Activated T-cell treated with anti-CD3 and anti-CD28 coated beads, Interleukin-2, amount 50 U/mL, for 48 hours (primary cell): Measurements from ENCODE around the gene KIF3A.

ENCODE experiments used
- DNase-seq, 2 experiments: peaks; one replicate each; pipeline ENCODE4 v3.0.0-alpha.2; 2020

Gene KIF3A

DNA sequence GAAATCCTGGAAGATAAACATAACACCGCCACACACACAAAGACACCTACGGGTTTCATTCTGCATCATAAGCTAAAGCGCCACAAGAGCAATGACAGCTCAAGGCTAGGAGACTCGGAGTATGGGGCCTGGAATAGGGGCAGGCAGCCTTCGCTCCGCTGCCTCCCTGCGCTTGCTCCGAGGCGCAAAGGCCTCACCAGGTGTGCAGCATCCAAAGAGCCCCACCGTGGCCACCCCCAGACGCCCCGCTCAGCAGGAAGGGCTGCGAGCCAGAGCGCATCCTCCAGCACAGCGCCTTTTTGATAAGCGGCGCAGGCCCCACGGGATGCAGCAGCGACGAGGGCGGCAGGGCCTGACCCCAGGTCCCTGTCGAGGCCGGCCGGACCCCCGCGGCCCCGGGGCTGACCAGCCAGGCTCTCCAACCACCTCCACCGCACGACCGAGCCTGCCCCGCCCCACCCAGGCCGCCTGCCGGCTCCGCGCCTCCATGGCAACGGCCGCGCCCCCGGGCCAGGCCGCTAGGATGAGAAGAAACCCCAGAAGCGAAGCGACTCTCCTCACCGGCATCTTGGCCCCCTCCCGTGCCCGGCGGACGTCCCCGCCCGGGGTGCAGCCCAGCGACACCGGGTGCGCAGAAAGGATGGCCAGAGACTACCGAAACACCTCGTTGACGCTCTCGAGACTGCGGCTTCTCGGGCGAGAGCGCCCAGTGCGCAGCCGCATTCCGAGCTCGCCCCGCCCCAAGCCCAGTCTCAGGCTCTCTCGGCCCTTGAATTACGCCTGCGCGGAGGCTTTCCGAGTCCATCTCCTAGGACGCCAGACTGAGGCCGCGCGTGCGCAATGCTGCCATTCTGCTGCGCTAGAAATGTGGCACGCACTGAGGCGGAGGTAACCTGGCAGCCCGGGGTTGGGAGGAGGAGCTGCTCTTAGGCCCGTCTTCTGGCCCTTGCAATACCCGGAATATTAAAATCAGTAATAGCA is at the start of gene KIF3A:
KIF3A (minus strand) TSS at position 694 of the 981 bp plus-strand sequence; CDS start at position 567, 127 bp downstream.
- peak; percentile 99 for DNase-seq

DNA sequence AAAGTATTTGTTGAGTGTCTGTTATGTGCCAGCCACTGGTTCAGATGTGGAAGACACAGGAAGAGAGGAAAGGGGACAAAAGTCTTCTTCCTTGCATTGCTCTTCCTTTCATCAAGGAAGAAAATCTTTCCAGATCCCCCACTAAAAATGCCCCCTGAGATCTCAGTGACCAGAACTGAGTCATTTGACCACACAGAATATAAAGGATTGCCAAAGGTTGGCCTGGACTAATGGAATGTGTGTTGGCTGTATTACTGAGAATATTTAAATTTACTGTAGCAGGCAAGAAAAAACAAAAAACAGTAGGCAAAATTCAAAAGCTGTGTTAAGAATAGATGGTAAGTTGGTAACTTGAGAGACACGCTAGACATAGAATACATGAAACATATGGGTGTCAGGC is 49.7 kb upstream of the KIF3A start:
- no peak for DNase-seq

DNA sequence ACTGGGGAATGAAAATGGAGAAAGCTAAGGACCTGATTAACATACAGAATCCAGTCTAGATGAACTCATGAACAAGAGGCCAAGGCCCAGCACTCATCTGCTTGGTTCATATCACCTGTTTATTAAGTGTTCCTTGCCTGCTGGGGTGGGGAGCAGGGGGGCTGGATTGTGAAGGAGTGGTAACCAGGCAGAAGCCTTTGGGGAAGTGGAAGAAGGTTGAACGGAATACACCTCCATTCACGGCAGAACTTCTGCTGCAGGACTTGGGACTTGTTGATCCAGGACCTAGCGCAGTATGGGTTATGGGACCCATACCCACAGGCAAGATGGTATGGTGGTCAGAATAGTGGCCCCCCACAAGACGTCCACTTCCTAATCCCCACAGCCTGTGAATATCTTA is 48.5 kb upstream of the KIF3A start:
- DNase-seq: no peak

DNA sequence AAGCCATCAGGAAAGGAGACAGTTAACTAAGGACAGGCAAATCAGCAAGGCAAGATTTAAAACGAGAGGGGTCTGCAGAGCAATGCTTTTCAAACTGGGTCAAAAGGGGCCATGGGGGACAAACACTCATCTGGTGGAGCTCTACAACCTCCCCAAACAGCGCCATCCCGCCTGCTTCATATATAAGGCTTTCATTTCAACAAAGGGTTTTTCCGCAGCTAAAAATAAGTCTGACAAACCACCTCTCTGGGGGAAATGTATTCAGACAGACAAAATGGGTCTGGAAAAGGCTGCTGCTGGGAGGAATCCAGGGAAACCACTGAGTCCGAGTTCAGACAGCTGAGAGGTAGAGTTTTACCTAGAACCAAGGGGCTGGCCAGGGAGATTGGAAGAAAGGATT is 48.0 kb upstream of the KIF3A start:
- DNase-seq: no peak

DNA sequence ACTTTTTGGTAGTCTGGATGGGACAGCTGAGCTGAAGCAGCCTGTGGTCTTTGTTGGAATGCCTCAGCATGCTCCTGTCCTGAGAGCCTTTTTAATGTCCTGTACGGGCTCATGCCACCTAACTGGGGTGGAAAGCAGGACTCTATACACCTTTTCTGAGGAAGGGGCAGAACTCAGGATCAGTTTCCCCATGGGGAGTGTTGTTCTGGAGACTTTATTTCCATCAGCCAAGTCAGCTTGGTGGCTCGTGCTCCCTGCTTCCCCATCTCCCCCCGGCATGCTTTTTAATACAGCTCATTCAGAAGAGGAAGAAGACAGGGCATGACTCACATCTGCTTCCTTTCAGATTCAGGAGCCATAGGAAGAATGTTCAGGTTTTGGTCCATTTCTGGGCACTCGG is 44.8 kb upstream of the KIF3A start:
- DNase-seq: no peak

DNA sequence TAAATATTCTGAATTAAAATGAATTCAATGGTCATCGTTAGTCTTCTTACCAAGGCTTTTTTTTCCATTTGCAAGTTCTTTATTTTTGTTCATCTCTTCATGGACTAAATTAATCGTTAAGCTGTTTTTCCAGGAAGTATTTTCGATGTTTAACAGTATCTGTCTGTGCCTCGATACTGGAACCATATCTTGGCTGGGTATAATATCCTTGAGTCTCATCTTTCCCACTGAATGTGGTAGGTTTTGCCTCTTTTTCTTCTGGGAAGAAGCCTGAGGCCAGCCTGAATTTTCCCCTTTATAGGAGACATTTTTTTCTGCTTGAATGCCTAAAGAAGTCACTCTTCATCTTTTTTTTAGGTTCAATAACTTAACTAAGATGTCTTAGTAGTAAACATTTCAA is 43.7 kb upstream of the KIF3A start:
- no peak for DNase-seq

DNA sequence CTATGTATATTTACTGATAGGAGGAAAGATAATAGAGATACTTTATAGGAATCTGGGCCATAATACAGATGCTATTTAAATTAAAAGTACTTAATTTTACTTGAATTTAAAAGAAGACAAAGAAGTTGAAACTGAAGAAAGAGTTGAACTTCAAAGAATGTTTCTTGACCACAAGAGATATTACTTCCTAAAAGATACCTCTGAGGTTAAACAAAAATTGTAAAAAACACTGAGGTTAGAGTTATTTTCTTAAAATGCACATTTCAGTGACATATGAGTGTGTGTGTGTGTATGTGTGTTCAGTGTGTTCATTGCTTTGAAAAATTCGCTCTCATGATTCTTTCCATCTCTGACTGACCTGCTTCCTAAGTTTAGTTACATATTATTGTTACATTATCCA is 43.2 kb upstream of the KIF3A start:
- no peak for DNase-seq

DNA sequence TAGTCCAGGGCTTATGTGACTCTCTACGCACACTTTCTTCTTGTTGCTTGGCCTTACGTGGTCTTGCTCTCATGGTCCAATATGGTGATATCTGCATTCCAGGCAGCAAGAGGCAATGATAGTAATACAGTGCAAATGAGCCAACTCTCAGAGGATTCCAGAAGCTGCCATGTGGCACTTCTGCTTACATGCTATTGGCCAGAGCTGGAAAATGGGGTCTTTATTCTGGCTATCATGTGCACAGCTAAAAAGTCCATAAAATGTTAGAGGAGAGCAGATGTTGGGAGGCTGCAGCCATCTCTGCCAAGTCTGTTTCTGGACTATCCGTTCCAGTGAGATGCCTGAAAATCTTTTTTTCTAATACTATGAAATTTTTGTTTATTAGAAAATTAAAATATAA is 42.6 kb upstream of the KIF3A start:
- DNase-seq: no peak

DNA sequence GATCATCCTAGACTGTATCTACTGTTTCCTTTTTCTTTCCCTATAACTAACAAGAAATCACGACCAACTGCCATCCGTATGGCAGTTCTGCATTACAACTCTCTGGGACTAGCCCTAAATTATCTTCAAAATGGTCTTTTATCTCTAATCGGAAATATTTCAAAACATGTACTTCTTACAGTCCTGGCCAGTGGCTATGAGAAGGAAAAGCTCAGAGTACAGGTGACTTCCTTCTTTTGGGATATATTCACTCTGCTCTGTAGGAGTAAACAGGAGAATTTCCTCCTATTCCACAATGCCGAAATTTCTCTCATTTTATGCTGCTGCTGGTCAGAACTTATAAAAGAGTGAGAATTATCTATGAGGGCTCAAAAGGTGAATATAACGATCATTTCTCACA is 41.5 kb upstream of the KIF3A start:
- DNase-seq: no peak

DNA sequence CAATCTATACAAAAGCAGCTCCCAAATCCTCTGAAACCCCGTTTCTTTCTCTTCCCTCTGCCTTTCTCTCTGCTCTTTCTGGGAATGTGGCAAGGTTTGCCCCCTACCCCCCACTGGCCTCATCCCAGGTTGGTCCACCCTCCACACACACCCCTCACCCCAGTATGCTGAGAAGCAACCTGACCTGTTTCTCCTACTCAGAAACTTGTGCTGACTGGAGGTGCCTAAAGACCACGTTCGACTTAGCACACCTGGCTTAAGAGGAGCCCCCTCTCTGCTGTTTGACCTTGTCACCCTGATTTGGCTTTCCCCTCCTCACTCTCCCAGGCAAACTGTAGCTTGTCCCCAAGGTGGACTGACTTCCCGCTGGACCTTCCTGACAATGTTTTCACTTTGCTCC is 40.8 kb upstream of the KIF3A start:
- DNase-seq: no peak

DNA sequence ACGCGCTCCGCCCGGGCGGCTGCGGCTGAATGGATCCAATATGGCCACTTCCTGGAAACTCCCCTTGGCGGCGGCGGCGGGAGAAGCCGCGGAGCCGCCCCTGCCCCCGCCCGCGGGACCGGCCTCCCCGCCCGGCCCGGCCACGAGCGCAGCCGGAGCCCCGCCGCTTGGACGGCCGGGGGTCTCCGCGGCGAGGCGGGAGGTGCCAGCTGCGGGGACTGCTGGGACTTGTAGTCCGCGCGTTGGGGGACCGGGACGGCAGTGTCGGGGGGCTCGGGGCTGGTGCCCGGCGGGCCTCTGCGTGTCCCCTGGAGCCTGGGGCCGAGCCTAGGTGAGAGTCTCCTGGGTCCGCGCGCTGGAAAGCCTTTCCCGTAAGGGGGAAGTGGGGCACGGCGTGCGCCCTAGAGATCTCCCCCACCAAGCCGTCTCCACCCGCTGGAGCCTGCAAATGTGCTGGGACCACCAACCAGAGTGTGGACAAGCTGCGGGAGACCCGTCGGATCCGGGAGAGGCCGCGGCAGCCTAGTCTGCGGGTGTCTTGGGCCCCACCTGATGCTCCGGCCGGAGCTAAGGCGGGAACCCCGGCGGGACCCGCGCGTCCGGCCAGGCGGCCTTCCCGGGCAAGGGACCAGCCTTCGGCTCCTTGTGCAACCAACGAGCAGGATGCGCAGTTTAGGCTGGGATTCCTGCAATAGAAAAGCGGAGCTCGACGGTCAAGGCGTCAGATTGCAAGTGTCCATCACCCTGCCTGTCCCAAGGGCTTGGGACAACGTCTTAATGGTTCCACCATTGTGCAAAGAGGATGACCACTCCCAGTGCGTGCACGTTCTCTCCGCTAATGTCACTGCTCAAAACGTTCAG is 40.1 kb upstream of the KIF3A start, which contains the start of gene SEPTIN8:
SEPTIN8 (minus strand) TSS at position 31 of the 861 bp plus-strand sequence. CDS start 102 bp downstream, outside the sequence.
- DNase-seq: peak; percentile 56 to 65

DNA sequence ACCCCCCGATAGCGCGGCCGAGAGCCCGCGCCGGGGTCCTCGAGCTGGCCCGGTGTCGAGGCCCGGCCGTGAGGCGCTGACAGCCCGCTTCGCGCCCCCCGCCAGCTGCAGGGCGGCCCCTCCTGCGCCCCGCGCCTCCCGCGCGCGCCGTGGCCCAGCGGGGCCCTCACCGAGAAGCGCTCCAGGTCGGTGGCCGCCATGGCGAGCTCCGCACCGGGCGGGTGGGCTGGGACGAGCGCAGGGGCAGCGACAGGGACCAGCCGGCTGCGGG is 39.5 kb upstream of the KIF3A start:
- DNase-seq: no peak

DNA sequence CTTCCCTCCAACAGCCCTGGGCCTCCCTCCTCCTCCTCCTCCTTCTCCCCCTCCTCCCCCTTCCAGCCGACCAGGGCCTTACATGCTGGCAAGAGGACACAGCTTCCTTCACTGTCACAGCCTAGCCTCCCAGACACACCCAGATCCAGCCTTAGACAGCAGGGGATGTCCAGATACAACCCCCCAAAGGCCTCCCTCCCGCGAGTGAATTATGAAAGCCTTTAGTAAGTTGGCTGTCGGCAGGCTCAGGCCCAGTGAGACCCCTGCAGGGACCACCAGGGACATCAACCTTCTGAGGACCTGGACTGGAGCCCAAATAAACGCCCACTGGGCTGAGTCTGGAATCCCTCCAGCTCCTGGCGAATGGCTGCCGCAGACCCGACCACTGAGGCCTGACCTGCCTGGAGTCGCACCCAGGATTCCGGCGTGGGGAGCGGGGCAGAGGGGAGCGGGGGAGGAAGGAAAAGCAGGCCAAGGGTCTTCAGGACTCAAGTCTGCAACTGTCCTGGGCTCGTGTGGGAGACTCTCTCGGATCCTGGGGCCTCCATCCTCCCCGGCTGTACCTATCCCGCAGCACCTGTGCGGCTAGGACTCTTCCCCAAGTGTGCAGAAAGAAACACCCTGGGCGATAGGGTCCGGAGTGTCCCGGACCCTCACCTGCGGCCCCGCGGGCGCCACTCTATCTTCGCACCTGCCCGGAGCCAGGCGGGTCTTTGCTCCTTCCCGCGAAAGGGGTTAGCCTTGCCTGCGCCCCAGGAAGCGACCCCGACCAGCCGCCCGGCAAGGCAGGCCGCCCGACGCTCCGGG is 39.0 kb upstream of the KIF3A start:
- peak; percentile 26 to 27 for DNase-seq

DNA sequence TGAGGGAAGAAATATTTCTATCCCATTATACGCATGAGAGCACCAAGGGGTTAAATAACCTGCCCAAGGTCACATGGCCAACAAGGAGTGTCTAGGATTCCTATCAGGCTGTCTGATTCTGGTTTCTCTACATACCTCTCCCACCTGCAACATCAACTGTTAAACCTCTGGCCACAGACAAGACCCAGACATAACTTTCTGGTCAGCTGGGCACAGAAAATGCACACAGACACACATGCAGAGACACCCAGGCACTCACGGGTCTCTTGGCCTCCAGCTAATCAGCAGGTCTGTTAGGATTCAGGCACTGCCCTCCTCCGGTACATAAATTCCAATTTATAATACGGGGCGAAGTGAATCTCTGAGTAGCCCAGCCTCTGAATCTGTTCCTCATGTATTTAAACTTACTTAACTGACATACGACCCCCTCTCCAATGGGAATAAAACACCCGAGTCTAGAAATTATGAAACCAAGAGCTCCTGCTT is 38.2 kb upstream of the KIF3A start:
- DNase-seq: no peak

DNA sequence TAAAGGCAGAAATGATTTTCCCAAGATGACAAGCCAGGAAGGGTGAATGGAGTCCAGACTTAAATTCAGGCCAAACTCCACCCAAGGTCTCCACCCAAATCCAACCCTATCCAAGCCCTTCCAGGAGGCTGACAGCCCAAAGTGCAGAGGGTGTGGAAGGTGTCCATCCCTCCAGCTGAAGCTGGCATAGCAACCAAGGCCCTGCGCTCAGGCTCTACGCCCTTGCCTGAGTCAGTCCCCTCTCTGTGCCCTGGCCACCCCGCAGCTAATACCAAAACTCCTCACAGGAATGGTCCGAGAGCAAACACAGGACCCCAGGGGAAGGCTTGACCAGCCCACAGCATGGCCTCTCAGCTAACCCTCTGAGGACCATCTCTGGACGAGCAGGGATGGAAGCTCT is 37.5 kb upstream of the KIF3A start:
- DNase-seq: no peak

DNA sequence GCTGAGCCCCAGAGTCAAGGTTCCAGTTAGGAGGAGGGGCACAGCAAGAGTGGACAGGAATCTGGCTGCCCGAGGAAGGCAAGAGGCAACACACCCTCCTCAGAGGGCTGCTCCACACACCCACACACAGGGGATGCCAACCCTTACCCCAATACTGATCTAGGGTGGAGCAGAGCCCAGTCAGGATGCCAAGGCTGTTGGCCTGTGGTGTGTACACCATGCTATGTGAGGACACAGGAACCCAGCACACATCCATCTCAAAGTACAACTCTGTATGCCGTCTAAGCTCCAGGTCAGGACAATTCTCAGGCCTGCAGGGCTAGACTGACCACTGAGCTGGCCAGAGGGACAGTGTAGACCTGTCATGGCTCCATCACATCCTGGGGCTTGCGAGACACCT is 37.1 kb upstream of the KIF3A start:
- DNase-seq: no peak

DNA sequence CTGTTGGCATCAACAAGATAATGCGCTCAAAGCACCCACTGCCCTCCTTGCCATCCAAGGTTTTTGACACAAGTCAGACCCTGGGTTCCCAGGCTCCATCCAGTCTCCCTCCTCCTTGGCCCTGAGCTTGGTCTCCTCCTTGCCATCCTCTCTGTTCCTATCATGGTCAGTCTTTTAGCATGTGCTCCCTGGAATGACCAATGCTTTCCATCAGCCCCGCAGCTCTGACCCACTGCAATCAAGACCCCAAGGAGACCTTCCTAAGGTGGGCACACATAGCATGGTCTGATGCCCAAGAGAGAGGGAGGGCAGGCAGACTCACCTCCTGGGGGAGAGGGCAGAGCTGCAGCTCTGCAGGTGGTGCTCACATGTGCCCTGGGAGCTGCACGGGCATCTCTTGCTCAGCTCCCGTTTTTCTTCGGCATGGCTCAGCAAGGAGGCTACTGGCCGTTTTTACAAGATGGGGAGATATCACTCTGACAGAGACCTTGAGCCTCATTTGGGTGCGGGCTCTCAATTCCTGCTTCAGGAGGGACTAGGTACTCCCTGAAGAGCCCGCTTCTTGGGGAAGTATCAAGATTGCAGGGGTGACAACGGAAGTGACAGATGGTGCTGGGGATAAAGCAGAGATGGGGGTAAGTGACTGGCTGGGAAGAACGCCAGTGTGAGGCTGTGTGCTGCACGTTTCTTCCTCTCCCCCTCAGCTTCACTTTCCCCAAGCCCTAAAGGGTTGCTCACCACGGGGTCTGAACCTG is 36.4 kb upstream of the KIF3A start:
- DNase-seq: no peak

DNA sequence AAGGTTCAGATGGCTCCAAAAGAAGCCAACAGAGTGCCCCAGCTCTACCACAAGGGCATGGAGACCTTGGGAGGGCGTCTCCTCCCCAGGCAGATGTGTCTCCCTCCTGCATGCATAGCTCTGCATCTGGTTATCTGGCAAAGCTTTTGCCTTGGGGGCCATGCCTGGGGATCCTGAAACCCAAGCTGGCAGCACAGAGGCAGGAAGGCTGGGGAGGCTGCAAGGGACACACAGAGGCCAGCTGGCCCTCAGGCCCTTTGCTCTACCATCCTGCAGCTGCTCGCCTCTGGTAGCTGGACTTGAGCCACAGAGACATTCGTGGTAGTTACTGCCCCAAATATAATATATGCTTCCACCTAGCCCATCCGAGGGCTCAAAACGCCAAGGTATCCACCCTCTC is 35.8 kb upstream of the KIF3A start:
- no peak for DNase-seq

DNA sequence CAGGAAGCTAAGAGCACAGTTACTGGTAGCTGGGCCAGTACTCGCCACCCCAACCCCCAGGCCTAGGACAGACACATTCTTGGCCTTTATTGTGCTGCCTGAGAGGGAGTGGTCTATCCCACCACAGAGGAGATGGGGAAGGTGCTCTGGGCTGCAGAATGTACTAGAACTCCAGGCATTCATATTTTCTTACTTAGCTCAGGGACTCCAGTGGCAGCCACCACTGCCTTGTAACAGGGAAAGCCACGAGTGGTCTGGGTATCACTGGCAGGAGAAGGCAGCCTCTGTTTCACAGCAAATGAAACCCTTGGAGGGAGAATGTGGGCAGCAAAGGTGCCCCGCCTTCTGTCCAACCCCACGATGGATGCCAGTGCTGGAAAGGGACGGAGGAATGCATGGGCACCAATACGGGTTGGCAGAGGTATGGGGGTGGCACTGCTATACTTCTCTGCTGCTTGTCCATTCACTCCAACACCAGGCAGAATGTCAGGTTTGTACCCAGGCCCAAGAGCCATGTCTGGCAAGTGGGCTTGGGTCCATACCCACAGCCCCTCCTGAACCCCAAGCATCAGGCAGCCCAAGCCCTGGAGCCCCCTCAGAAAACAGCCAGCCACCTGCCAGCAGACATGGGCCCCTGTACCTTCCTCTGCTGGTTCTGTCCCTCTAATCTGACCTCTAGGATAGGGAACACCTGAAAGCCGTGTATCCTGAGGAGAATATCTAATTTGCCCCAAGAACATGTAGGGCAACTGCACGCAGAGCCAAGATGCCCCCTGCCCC is 35.1 kb upstream of the KIF3A start:
- DNase-seq: no peak

DNA sequence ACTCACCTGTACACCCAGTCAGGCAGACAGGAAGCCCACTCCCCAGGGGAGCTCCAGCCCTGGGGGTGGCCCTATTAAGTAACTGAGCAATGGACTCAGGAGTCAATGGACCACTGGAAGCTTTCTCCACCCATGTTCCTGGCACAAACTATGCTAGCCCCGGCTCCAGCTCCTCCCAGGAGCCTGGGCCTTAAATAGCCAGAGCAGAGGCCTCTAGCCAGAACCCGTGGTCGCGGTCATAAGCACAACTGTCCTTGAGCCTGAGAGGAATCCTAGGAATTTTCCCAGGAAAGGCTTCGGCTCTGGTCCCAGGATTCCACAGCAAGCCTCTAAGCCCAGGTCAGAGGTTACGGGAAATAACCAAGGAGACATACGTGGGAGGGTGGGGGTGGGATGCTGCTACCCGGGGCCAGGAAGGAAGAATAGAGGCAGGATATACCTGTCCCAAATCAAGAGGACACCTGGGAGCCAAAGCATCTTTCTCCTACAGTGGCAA is 34.2 kb upstream of the KIF3A start:
- DNase-seq: no peak
